ENCODE data around the gene TFF2.

TFF2 gene

DNA sequence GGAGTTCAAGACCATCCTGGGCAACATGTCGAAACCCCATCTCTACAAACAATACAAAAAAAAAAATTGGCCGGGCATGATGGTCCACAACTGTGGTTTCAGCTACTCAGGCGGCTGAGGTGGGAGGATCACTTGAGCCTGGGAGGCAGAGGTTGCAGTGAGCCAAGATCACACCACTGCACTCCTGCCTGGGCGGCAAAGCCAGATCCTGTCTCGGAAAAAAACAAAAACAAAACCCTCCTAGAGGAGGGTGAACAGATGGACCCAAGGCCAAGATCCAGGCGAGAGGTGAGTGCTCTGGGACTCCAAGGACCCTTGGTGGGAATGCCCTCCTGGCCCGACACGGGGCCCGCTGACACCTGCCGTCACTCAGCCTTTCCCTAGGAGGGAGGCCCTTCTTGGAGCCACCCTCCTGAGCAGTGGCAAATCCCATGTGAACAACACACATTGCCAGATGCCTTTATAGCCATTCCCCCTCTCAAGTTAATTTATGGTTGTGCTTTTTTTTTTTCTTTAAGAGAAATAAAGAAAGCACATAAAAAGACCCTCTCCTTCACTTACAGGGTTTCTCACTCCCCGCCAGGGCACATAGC, 380 bp downstream of the TFF2 start:
- TF ChIP-seq ZNF274 (IDR thresholded peaks at IDR 0.05; ENCODE audit: low read depth, low read length): no peak

DNA sequence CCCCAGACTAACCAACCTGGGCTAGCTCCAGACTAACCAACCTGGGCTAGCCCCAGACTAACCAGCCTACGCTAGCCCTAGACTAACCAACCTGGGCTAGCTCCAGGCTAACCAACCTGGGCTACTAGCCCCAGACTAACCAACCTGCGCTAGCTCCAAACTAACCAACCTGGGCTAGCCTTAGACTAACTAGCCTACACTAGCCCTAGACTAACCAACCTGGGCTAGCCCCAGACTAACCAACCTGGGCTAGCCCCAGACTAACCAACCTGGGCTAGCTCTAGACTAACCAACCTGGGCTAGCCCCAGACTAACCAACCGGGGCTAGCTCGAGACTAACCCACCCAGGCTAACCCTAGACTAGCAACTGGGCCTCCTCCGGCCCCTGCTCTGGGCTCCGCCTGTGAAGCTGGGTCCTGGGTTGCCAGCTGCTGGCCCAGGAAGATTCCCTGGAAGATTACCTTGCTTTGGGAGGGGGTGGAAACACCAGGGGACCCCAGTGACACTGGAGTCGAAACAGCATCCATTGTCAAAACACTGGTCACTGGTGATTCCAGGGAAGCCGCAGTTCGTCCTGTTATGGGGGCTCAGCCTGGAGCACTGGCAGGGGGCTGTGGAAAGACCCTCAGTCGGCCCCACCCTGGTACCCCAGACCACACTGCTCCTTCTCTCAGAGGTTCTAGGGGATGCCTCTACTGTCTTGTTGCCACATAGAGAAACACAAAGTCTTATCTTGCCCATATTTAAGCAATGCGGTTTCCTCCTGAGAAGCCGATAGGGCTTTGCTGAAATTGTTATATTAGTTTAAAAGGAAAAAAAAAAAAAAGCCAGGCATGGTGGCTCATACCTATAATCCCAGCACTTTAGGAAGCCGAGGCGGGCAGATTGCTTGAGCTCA, 1.1 kb downstream of the TFF2 start:
- TF ChIP-seq ZNF274 (IDR thresholded peaks at IDR 0.05; ENCODE audit: low read depth, low read length): no peak

More for the DNA sequence above, 380 bp downstream of the TFF2 start:
- no peak overlapping the region for H3K4me3 ChIP-seq (ENCODE audit: low read length)

GRCh38 chr21:42348762-42349161, 2.0 kb downstream of the TFF2 start:
- TF ChIP-seq ZNF274 (IDR thresholded peaks at IDR 0.05; ENCODE audit: low read depth, low read length): no peak
- H3K4me3 ChIP-seq (ENCODE audit: low read length): no peak overlapping the region

More for the DNA sequence above, 1.1 kb downstream of the TFF2 start:
- H3K4me3 ChIP-seq (ENCODE audit: low read length): no peak overlapping the region

DNA sequence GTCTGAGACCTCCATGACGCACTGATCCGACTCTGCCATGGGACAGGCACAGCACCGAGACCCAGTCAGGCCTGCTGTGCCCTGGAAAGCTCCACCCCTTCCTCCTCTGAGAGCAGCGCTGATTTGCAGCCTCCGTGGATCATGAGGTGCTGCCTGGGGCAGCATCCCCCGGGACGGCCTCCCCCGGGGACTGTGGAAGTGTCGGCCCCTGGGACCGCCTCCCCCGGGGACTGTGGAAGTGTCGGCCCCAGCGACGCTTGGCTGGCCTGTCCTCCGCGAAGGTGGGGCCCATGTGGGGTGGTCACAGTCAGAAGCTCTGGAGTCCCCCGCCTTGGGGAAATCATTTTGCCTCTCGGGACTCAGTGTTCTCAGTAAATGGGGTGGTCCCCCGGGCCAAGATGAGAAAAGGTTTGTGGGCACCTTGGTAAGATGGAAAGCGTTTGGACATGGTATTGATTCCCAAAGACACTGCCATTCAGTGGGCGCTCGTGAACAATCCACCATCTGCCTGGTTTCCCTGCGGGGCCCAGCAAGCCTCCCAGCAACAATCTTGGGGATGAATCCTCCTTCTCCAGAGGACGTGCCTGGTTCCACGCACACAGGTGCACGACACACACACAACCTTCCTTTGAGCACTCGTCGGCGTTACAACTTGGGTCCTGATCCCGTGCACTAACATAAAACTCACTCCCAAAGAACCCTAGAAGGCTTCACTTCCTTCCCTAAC, 3.0 kb downstream of the TFF2 start:
- no peak overlapping the region for H3K4me3 ChIP-seq (ENCODE audit: low read length)
- no peak for TF ChIP-seq ZNF274 (IDR thresholded peaks at IDR 0.05; ENCODE audit: low read depth, low read length)

DNA sequence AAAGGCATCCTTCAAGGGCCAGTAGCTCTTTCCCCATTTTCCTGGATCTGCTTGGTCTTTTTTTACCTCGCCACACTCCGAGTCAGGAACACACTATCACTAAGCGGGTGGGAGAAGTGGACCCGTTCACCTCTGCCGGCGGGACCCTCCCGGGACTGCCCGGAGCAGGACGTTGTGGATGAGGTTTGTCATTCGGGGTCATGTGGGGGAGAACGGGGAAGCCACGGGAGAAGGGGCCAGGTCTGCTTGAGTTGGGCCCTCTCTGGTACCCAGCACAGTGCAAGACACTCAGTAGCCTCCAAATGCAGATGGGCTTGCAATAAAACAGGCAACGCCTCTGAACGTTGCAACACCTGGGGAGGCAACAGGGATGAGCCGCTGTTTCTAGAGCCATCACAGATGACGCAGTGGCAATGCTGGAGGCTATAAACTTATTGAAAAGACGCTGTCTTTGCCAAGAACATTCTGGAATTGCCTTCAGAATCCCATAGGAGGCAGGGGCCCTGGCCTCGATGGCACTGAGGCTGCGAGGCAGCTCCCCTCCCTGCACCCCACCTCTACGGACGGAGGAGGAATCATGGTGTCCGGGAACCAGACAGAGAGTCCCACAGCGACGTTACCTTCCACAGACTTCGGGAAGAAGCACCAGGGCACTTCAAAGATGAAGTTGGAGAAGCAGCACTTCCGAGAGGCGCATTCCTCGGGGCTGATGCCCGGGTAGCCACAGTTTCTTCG, 3.8 kb downstream of the TFF2 start:
- TF ChIP-seq ZNF274 (IDR thresholded peaks at IDR 0.05; ENCODE audit: low read depth, low read length): no peak
- no peak overlapping the region for H3K4me3 ChIP-seq (ENCODE audit: low read length)

GRCh38 chr21:42346441-42346840, 4.4 kb downstream of the TFF2 start:
- TF ChIP-seq ZNF274 (IDR thresholded peaks at IDR 0.05; ENCODE audit: low read depth, low read length): no peak
- no peak overlapping the region for H3K4me3 ChIP-seq (ENCODE audit: low read length)

DNA sequence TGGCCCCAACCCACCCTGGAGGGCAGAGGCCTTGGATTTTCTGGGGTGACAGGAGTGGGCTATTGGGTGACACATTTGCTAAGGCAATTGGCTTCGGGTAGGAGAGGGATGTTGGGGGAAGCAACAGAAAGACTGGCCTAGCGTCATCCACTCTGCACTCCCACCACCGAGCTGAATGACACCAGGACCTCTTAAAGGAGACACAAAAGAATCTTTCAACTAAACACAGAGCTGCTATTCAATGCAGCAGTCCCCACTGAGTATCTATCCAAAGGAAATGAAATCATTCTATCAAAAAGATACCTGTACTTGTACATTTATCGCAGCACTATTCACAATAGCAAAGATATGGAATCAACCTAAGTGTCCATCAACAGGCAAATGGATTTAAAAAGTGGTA, 6.2 kb downstream of the TFF2 start:
- TF ChIP-seq ZNF274 (IDR thresholded peaks at IDR 0.05; ENCODE audit: low read depth, low read length): no peak
- no peak overlapping the region for H3K4me3 ChIP-seq (ENCODE audit: low read length)

GRCh38 chr21:42343963-42344510, 6.8 kb downstream of the TFF2 start:
- H3K4me3 ChIP-seq (ENCODE audit: low read length): no peak overlapping the region
- TF ChIP-seq ZNF274 (IDR thresholded peaks at IDR 0.05; ENCODE audit: low read depth, low read length): no peak

DNA sequence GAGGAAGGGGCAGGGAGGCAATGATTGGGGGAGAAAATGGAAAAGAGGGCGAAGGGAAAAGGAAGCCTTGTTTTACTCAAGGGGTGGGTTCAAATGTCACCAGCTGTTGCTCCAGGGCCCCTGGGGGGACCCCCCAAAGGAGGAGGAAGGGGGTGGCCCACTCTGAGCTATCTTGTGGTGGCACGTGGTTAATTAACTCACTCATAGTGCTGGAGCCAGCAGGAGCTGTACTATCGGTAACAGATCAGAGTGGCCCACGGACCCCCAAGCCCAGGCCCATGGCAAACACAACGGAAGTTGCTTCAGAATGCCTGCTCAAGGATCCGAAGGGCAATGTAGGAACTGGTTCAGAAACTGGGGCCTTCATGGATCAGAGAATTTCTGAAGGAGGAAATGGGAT, 7.2 kb downstream of the TFF2 start:
- no peak overlapping the region for H3K4me3 ChIP-seq (ENCODE audit: low read length)
- no peak for TF ChIP-seq ZNF274 (IDR thresholded peaks at IDR 0.05; ENCODE audit: low read depth, low read length)

DNA sequence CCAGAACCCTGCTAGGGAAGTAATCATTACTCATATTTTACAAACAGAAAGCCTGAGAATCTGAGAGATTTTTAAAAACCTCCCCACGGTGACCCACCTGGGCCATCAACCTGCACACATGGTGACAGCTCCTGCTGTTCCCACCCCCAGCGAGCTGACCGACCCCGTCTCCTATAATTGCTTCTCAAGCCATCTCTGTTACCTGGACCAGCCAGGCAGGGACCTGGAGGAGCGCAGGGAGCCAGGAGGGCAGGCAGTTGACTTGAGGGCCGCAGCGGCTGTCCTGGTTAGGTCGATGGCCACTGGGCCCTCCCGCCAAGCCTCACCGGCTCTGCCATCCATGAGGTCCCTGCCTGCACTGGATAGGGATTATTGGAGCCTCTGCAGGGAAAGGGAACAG, 7.7 kb downstream of the TFF2 start:
- TF ChIP-seq ZNF274 (IDR thresholded peaks at IDR 0.05; ENCODE audit: low read depth, low read length): no peak
- no peak overlapping the region for H3K4me3 ChIP-seq (ENCODE audit: low read length)

DNA sequence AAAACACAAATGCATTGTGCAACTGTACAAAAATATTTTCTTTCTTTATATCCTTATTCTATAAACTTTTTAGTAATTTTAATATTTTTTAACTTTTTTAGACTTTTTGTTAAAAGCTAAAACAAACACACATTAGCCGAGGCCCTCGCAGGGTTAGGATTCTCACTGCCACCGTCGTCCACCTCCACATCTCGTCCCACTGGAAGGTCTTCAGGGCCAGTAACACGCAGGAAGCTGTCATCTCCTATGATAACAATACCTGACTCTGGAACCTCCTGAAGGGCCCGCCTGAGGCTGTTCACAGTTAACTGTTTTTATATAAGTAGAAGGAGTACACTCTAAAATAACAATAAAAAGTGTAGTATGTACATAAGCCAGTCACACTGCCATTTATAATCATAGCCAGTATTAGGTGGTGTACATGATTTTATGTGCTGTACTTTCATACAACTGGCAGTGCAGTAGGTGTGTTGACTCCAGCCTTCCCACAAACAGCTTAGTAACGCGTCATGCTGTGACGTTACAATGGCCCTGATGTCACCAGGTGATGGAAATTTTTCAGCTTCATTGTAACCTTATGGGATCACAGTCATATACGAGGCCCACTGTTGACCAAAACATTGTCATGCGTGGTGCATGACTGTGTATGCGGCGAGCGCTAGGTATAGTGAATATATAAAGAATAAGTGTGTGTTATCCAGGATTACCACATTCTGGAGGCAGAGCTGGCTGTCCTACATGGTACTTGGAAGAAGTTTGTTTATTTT, 8.8 kb downstream of the TFF2 start:
- no peak overlapping the region for H3K4me3 ChIP-seq (ENCODE audit: low read length)
- TF ChIP-seq ZNF274 (IDR thresholded peaks at IDR 0.05; ENCODE audit: low read depth, low read length): no peak

GRCh38 chr21:42340187-42341050, 10.4 kb downstream of the TFF2 start:
- no peak for TF ChIP-seq ZNF274 (IDR thresholded peaks at IDR 0.05; ENCODE audit: low read depth, low read length)
- no peak overlapping the region for H3K4me3 ChIP-seq (ENCODE audit: low read length)
